ENCODE measurements around the gene DHX9. TPM values are rescaled to one million over a fixed set of nuclear protein-coding genes. Genes with fewer than 3 reads are reported as not detected.

DHX9 gene
- total RNA-seq, 1 experiment from 2014 or later: 336 TPM

- Mint-ChIP-seq H3K9me3 (peaks cover 5 to 7% of the 10 kb centered on the region in 2 experiments), H3K27me3 (ENCODE audit: low read depth) (peaks cover 2% of the 10 kb centered on the region; the same call in 1 of the 2 replicates), H3K27ac (no peak overlapping the region), H3K4me3 (no peak overlapping the region), H3K36me3 (ENCODE audit: insufficient read depth in 1 of 3, low read depth in 3 of 3) (peaks cover 4 to 5% (median 5%) of the 10 kb centered on the region in 3 experiments; a peak in 3 of 7 replicates), H3K4me1 (no peaks in the 10 kb centered on the region; a peak in 1 of 4 replicates)
- Histone ChIP-seq H3K27me3 (ENCODE audit: insufficient read depth, low read length) (no peaks in the 10 kb centered on the region), H3K18ac (ENCODE audit: insufficient read length, low read depth, low read length) (no peak overlapping the region), H4K20me1 (ENCODE audit: control insufficient read depth, insufficient read depth, insufficient read length) (no peaks in the 10 kb centered on the region), H3K9me3 (ENCODE audit: control insufficient read depth, low read depth, low read length) (no peaks in the 10 kb centered on the region), H3K9ac (ENCODE audit: extremely low read depth, insufficient read length, low read length) (no peak overlapping the region), H3K27ac (ENCODE audit: insufficient read length, low read depth, low read length) (no peak overlapping the region), H3K79me1 (ENCODE audit: insufficient read depth, low read depth, low read length, poor library complexity, severe bottlenecking) (no peaks in the 10 kb centered on the region), H4K91ac (ENCODE audit: insufficient read length, low read depth, low read length) (no peak overlapping the region), H2BK12ac (ENCODE audit: insufficient read length, low read depth, low read length) (no peak overlapping the region), H2BK15ac (ENCODE audit: low read depth, low read length) (no peak overlapping the region), H3K4me2 (ENCODE audit: insufficient read depth, insufficient read length, low read length) (no peak overlapping the region), H2AFZ (ENCODE audit: low read length) (no peak overlapping the region), H3K23ac (ENCODE audit: insufficient read length, low read depth, low read length) (no peak overlapping the region), H3K56ac (ENCODE audit: insufficient read length, low read depth, low read length) (no peak overlapping the region), H2BK5ac (ENCODE audit: insufficient read length, low read length) (no peak overlapping the region), H2BK20ac (ENCODE audit: low read depth, low read length, poor library complexity, severe bottlenecking) (no peak overlapping the region), H3K4ac (ENCODE audit: low read depth, low read length) (no peak overlapping the region), H3K79me2 (ENCODE audit: insufficient read depth, low read length) (no peaks in the 10 kb centered on the region), H3K14ac (ENCODE audit: insufficient read depth, low read length) (no peak overlapping the region), H4K8ac (replicated peaks; ENCODE audit: insufficient read length, low read depth, low read length) (no peak overlapping the region), H3T11ph (ENCODE audit: low read length) (no peak overlapping the region), H2AK5ac (ENCODE audit: insufficient read length, low read length) (no peak overlapping the region), H3K4me1 (ENCODE audit: insufficient read depth, low read length) (no peaks in the 10 kb centered on the region), H4K5ac (ENCODE audit: insufficient read length, low read depth, low read length) (no peak overlapping the region), H2BK120ac (ENCODE audit: low read depth, low read length, poor library complexity, severe bottlenecking) (no peak overlapping the region), H3K23me2 (ENCODE audit: insufficient read length, low read depth, low read length, poor library complexity, severe bottlenecking) (no peaks in the 10 kb centered on the region)
- DNase-seq: no peak
- no CpG with 5 or more reads among the region's 3 CpGs for WGBS (ENCODE audit: extremely low coverage, insufficient read length, low lambda C conversion rate)
- TF ChIP-seq, protein P1, sequence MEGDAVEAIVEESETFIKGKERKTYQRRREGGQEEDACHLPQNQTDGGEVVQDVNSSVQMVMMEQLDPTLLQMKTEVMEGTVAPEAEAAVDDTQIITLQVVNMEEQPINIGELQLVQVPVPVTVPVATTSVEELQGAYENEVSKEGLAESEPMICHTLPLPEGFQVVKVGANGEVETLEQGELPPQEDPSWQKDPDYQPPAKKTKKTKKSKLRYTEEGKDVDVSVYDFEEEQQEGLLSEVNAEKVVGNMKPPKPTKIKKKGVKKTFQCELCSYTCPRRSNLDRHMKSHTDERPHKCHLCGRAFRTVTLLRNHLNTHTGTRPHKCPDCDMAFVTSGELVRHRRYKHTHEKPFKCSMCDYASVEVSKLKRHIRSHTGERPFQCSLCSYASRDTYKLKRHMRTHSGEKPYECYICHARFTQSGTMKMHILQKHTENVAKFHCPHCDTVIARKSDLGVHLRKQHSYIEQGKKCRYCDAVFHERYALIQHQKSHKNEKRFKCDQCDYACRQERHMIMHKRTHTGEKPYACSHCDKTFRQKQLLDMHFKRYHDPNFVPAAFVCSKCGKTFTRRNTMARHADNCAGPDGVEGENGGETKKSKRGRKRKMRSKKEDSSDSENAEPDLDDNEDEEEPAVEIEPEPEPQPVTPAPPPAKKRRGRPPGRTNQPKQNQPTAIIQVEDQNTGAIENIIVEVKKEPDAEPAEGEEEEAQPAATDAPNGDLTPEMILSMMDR (conservative IDR thresholded peaks at IDR 0.05): no peak
Observed at GRCh38 chr1:182917378-182917777, 78.2 kb downstream of the DHX9 start.
